Endothelial cell of umbilical vein (primary cell): Measurements from ENCODE around the gene SPOP. TPM values are rescaled to one million over a fixed set of nuclear protein-coding genes. Genes with fewer than 3 reads are reported as not detected.

ENCODE experiments used
- BruUV-seq: library from RNA; stranded (reverse); fragments of 400-500 nt; replicated peaks from 2 replicates; lab custom pipeline; 2021; lab: Mats Ljungman, UMichigan
- CTCF ChIA-PET: fragments of 300-600, 350-600 bp; sonication (Branson Sonifier 250); formaldehyde crosslinking; loops from one replicate; lab custom pipeline; 2021; ENCODE audit warnings: antibody characterized with exemption, inconsistent platforms; lab: Charles Lee
- POLR2A ChIA-PET: fragments of 300-600, 350-600 bp; sonication (Branson Sonifier 250); formaldehyde crosslinking; loops from one replicate; lab custom pipeline; 2021; ENCODE audit warnings: antibody characterized with exemption, inconsistent platforms; lab: Charles Lee
- DNase-seq: peaks from one replicate; pipeline ENCODE4 v3.0.0-alpha.2; 2011; ENCODE audit warnings: low read depth, low spot score
- FAIRE-seq: peaks from 2 replicates; lab custom pipeline; 2011; peaks lifted over from hg19 to GRCh38; lab: Jason Lieb, UNC
- H2AFZ ChIP-seq: 2 replicates; pipeline ENCODE4 v1.6.0; 2012; ENCODE audit warnings: low read depth, low read length, control low read depth, inconsistent platforms
- H3K27ac ChIP-seq: 2 replicates; pipeline ENCODE4 v1.5.1; 2011; ENCODE audit warnings: low read depth, mild to moderate bottlenecking, control low read depth, low read length, moderate library complexity; ENCODE audit not compliant: insufficient read depth
- H3K27me3 ChIP-seq, 2 experiments: 2 replicates each; pipeline versions ENCODE4 v1.6.0 to v1.6.1; 2011; ENCODE audit warnings: low read length in 2 of 2, mixed read lengths in 1 of 2; ENCODE audit not compliant: control insufficient read depth in 2 of 2, insufficient read depth in 2 of 2
- H3K36me3 ChIP-seq, 2 experiments: 2 replicates in 1 of 2; 3 replicates in 1 of 2; pipeline ENCODE4 v1.5.1; 2011; ENCODE audit warnings: low read length in 2 of 2, mild to moderate bottlenecking in 1 of 2, moderate library complexity in 1 of 2; ENCODE audit not compliant: control insufficient read depth in 2 of 2, insufficient read depth in 2 of 2; ENCODE audit errors: extremely low read depth in 1 of 2
- H3K4me1 ChIP-seq: 3 replicates; pipeline ENCODE4 v1.5.1; 2011; ENCODE audit warnings: mild to moderate bottlenecking, low read length; ENCODE audit not compliant: control insufficient read depth, insufficient read depth; ENCODE audit errors: extremely low read depth
- H3K4me2 ChIP-seq: 2 replicates; pipeline ENCODE4 v1.6.1; 2011; ENCODE audit warnings: low read length, control low read depth, mixed read lengths; ENCODE audit not compliant: insufficient read depth
- H3K4me3 ChIP-seq, 3 experiments: fragments of 200-600 bp in 1 of 3; sonication (generic), shearing (Covaris generic) in 1 of 3; replicated peaks in 1 of 3; 2 replicates each; pipeline ENCODE4 v1.5.1; 2011 to 2016; ENCODE audit warnings: control low read depth in 3 of 3, low read length in 3 of 3, mild to moderate bottlenecking in 2 of 3, inconsistent platforms in 1 of 3, low read depth in 1 of 3, moderate library complexity in 1 of 3; ENCODE audit not compliant: insufficient read depth in 1 of 3
- H3K79me2 ChIP-seq: 2 replicates; pipeline ENCODE4 v1.6.0; 2012; ENCODE audit warnings: low read length, inconsistent platforms; ENCODE audit not compliant: control insufficient read depth, insufficient read depth
- H3K9ac ChIP-seq: replicated peaks from 2 replicates; pipeline ENCODE3; 2011; ENCODE audit warnings: low read length, control low read depth; ENCODE audit not compliant: insufficient read depth; ENCODE audit errors: extremely low read depth
- H3K9me1 ChIP-seq: replicated peaks from 3 replicates; pipeline ENCODE4 v1.6.0; 2011; ENCODE audit warnings: mild to moderate bottlenecking, low read length; ENCODE audit not compliant: control insufficient read depth, insufficient read depth; ENCODE audit errors: extremely low read depth
- H3K9me3 ChIP-seq: replicated peaks from 2 replicates; pipeline ENCODE4 v1.5.1; 2012; ENCODE audit warnings: low read length, inconsistent platforms; ENCODE audit not compliant: control insufficient read depth, insufficient read depth
- H4K20me1 ChIP-seq: replicated peaks from 2 replicates; pipeline ENCODE3; 2011; ENCODE audit warnings: mild to moderate bottlenecking, low read length; ENCODE audit not compliant: control insufficient read depth, insufficient read depth; ENCODE audit errors: extremely low read depth
- CTCF ChIP-seq, 2 donors: IDR thresholded peaks; 1 replicate in 1 of 2; 2 replicates in 1 of 2; pipeline ENCODE4 v1.5.1; 2011; ENCODE audit warnings: low read length in 2 of 2, mild to moderate bottlenecking in 2 of 2, moderate library complexity in 2 of 2, control low read depth in 1 of 2, inconsistent platforms in 1 of 2, low read depth in 1 of 2; ENCODE audit not compliant: insufficient read depth in 1 of 2; ENCODE audit errors: extremely low read depth in 1 of 2
- EZH2 ChIP-seq: IDR thresholded peaks from 2 replicates; pipeline ENCODE4 v1.6.1; 2012; ENCODE audit warnings: borderline replicate concordance, low read depth, mild to moderate bottlenecking, moderate library complexity, low read length, inconsistent platforms; ENCODE audit not compliant: severe bottlenecking
- FOS ChIP-seq: IDR thresholded peaks from 2 replicates; pipeline ENCODE4 v1.6.1; 2011; ENCODE audit warnings: mild to moderate bottlenecking, low read length, moderate library complexity, borderline replicate concordance; ENCODE audit not compliant: insufficient read depth
- GATA2 ChIP-seq: IDR thresholded peaks from 2 replicates; pipeline ENCODE4 v1.7.0; 2011; ENCODE audit warnings: low read depth, mild to moderate bottlenecking, moderate library complexity, mixed read lengths, low read length; ENCODE audit not compliant: insufficient read length, insufficient read depth
- JUN ChIP-seq: IDR thresholded peaks from 2 replicates; pipeline ENCODE4 v1.6.1; 2011; ENCODE audit warnings: borderline replicate concordance, low read depth; ENCODE audit not compliant: insufficient read length, insufficient read depth
- MAX ChIP-seq: IDR thresholded peaks from 2 replicates; pipeline ENCODE4 v1.6.1; 2011; ENCODE audit not compliant: insufficient read depth, insufficient read length
- MYC ChIP-seq: IDR thresholded peaks from one replicate; pipeline ENCODE4 v1.6.1; 2011; ENCODE audit warnings: mild to moderate bottlenecking, low read depth, low read length
- POLR2A ChIP-seq: IDR thresholded peaks from 2 replicates; pipeline ENCODE4 v1.6.1; 2012; ENCODE audit warnings: low read depth, mild to moderate bottlenecking, control low read depth, low read length
- POLR2AphosphoS5 ChIP-seq: IDR thresholded peaks from 2 replicates; pipeline ENCODE4 v1.6.1; 2012; ENCODE audit warnings: low read depth, mild to moderate bottlenecking, control low read depth, low read length, moderate library complexity; ENCODE audit not compliant: insufficient read depth
- dilution Hi-C: fragments of 300-500 bp; cut with MboI; formaldehyde crosslinking; loops from one replicate; pipeline ENCODE4 v1.15.0; 2019; ENCODE audit warnings: low sequenced_read_pairs; ENCODE audit not compliant: extremely low pct_ligation_motif_present
- intact Hi-C: fragments of 100-400 bp; cut with micrococcal nuclease; formaldehyde crosslinking; loops from one replicate; pipeline ENCODE4 v1.10.0; 2022
- polyA plus RNA-seq, 4 experiments: library from polyadenylated mRNA; depleted of rRNA in 3 of 4; stranded (reverse) in 3 of 4; unstranded in 1 of 4; fragments of >200 nt; gene quantifications; 2 replicates each; pipeline versions ENCODE4 v1.2.1 to v1.2.3, GENCODE V29; 2011 to 2012; ENCODE audit warnings: missing spikeins in 1 of 4
- total RNA-seq: library from RNA; stranded (reverse); gene quantifications from 2 replicates; pipeline ENCODE4 v1.2.3, GENCODE V29; 2021

The SPOP gene
- total and polyA plus RNA-seq, 2 donors (not counting 3 experiments of a cell fraction or from before 2014, with no cell fraction given) = 46.9 to 61.0 TPM

- intact Hi-C loops (loop anchor here (2.0 kb wide), 1 partner anchor 234 kb away; no protein-coding TSS in a partner anchor), dilution Hi-C loops (no loop called here)
- ChIA-PET POLR2A (no interaction called here), CTCF (interaction anchor here (1.2 kb wide), 1 partner anchor 53 kb away, joined by 3 read pairs; no protein-coding TSS in a partner anchor)
- FAIRE-seq (no peak), DNase-seq (no peak)
- H3K79me2 ChIP-seq = no peaks in the 10 kb centered on the region
- H4K20me1 ChIP-seq = no peaks in the 10 kb centered on the region
- no peak overlapping the region for H2AFZ ChIP-seq
- H3K36me3 ChIP-seq = no peaks in the 10 kb centered on the region
- no TSS peak for BruUV-seq
- H3K9me3 ChIP-seq = no peaks in the 10 kb centered on the region
- no peak overlapping the region for H3K4me2 ChIP-seq
- H3K4me3 ChIP-seq = no peak overlapping the region
- H3K4me1 ChIP-seq = no peaks in the 10 kb centered on the region
- no peaks in the 10 kb centered on the region for H3K27me3 ChIP-seq
- H3K27ac ChIP-seq = no peak overlapping the region
- no peak overlapping the region for H3K9ac ChIP-seq
- no peaks in the 10 kb centered on the region for H3K9me1 ChIP-seq
- no peak for TF ChIP-seq MAX
- no peak for TF ChIP-seq EZH2
- no peak for TF ChIP-seq FOS
- no peak for TF ChIP-seq JUN
- no peak for TF ChIP-seq CTCF (IDR thresholded peaks at IDR 0.05; ENCODE audit: extremely low read depth in 1 of 2, insufficient read depth in 1 of 2, low read depth in 1 of 2, low read length in 2 of 2)
- no peak for TF ChIP-seq MYC
- no peak for TF ChIP-seq POLR2A
- no peak for TF ChIP-seq POLR2AphosphoS5
- no peak for TF ChIP-seq GATA2
Measured at GRCh38 chr17:49549311-49549605, 128.6 kb downstream of the SPOP start.

Other genes starting within 250 kb of the SPOP start
- gene NGFR, start 182.8 kb downstream of the SPOP start, total RNA-seq = not detected in 2 replicates
- not detected in 2 replicates for gene NGFR, start 182.8 kb downstream of the SPOP start, polyA plus RNA-seq
- gene NXPH3, start 102.2 kb downstream of the SPOP start, total RNA-seq = 2.0 and 2.1 TPM in 2 replicates
- 1.7 and 2.1 TPM in 2 replicates for gene NXPH3, start 102.2 kb downstream of the SPOP start, polyA plus RNA-seq
- gene SLC35B1, start 29.9 kb upstream of the SPOP start, total RNA-seq = 87.0 and 96.7 TPM in 2 replicates
- gene SLC35B1, start 29.9 kb upstream of the SPOP start, polyA plus RNA-seq = 138 and 142 TPM in 2 replicates
- gene FAM117A, start 86.0 kb upstream of the SPOP start, total RNA-seq = 10.4 and 12.2 TPM in 2 replicates
- gene FAM117A, start 86.0 kb upstream of the SPOP start, polyA plus RNA-seq = 24.1 and 27.2 TPM in 2 replicates
- gene KAT7, start 110.6 kb upstream of the SPOP start, total RNA-seq = 64.9 and 66.2 TPM in 2 replicates
- 35.0 and 44.5 TPM in 2 replicates for gene KAT7, start 110.6 kb upstream of the SPOP start, polyA plus RNA-seq
- gene TAC4, start 170.0 kb upstream of the SPOP start, total RNA-seq = not detected in 2 replicates
- gene TAC4, start 170.0 kb upstream of the SPOP start, polyA plus RNA-seq = 0.19 and 0.27 TPM in 2 replicates